Measurements from ENCODE around the gene LUC7L2. TPM values are rescaled to one million over a fixed set of nuclear protein-coding genes. Genes with fewer than 3 reads are reported as not detected.
"Not testable (repeated sequence)": the region's sequence is repeated elsewhere in the genome, so short reads cannot be mapped to it uniquely, and the experiment has no call there.

The LUC7L2 gene
- total RNA-seq, 1 donor, result 105 TPM

DNA sequence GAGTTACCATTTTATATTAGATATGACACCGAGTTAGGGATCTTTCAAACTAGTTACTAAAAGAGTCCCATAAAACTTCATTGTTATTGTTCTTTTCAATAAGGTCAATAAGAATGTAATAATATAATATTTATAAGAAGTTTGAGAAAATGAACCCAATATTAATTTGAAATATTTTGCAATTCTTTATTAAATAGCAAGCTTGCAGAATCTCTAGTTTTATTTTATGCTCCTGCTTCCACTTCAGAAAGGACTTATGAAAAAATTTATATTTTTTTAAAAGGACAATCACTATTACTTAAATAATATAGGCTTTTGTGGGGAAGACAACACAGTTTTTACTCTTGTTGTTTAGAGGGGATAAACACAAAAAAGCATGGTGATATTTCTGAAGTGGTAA, 47.9 kb downstream of the LUC7L2 start:
- no peaks in the 10 kb centered on the region for H3K4me1 ChIP-seq (ENCODE audit: insufficient read depth, low read length)
- H3K9me3 ChIP-seq (ENCODE audit: low read depth, low read length), result no peaks in the 10 kb centered on the region
- H3K4me3 ChIP-seq (ENCODE audit: low read length), result no peak overlapping the region
- no peaks in the 10 kb centered on the region for H3K27me3 ChIP-seq (ENCODE audit: insufficient read depth, low read length)

DNA sequence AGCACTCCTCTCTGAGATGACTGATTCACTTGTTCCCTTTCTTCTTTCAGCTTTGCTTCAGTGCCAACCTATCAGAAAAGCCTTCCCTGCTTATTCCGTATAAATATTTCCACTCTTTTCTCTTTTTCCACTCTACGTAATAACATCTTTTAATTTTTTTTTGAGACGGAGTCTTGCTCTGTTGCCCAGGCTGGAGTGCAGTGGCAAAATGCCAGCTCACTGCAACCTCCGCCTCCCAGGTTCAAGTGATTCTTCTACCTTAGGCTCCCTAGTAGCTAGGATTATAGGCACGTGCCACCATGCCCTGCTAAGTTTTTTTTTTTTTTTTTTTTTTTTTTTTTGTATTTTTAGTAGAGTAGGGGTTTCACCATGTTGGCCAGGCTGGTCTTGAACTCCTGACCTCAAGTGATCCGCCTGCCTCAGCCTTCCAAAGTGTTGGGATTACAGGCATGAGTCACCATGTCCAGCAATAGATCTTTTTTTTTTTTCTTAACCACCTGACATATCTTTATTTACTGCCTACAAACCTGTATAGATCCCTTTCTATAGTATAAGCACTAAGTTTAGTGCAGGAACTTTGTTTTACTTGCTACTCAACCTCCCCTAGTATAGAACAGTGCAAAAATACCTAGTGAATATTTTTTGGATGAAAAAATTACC, 55.2 kb downstream of the LUC7L2 start:
- H3K4me1 ChIP-seq (ENCODE audit: insufficient read depth, low read length); H3K4me3 ChIP-seq (ENCODE audit: low read length); H3K27me3 ChIP-seq (ENCODE audit: insufficient read depth, low read length); H3K9me3 ChIP-seq (ENCODE audit: low read depth, low read length): not testable (repeated sequence)

DNA sequence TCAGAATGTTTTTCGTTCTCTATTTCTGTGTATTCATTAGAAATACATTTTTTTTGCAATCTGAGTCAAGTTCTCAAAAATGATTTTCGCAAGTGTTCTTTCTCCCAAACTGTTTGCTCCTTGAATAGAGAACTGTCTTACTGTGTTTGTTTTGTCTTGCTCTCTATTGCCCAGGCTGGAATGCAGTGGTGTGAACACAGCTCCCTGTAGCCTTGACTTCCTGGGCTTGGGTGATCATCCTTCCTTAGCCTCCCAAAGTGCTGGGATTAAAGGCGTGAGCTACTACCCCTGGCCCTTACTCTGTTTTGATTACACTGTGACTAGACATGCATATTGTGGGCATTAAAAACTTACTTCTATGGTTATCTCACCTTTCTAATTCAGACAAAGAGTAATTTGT, 56.7 kb downstream of the LUC7L2 start:
- Histone ChIP-seq H3K4me1 (ENCODE audit: insufficient read depth, low read length) (no peaks in the 10 kb centered on the region), H3K27me3 (ENCODE audit: insufficient read depth, low read length) (no peaks in the 10 kb centered on the region), H3K9me3 (ENCODE audit: low read depth, low read length) (no peaks in the 10 kb centered on the region), H3K4me3 (ENCODE audit: low read length) (no peak overlapping the region)

DNA sequence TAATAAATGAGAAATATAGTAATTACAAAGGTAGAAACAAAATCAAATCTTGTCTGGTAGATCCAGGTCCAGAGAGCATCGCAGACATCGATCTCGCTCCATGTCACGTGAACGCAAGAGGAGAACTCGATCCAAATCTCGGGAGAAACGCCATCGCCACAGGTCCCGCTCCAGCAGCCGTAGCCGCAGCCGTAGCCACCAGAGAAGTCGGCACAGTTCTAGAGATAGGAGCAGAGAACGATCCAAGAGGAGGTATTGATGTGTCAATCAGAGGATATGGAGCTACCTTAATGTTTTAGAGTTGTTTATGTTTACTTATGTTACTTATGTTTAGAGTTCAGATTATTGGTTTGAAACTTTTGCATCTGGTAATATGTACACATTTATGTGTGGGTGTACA, 57.8 kb downstream of the LUC7L2 start:
- H3K4me1 ChIP-seq (ENCODE audit: insufficient read depth, low read length), result no peaks in the 10 kb centered on the region
- no peaks in the 10 kb centered on the region for H3K27me3 ChIP-seq (ENCODE audit: insufficient read depth, low read length)
- H3K9me3 ChIP-seq (ENCODE audit: low read depth, low read length), result no peaks in the 10 kb centered on the region
- no peak overlapping the region for H3K4me3 ChIP-seq (ENCODE audit: low read length)

DNA sequence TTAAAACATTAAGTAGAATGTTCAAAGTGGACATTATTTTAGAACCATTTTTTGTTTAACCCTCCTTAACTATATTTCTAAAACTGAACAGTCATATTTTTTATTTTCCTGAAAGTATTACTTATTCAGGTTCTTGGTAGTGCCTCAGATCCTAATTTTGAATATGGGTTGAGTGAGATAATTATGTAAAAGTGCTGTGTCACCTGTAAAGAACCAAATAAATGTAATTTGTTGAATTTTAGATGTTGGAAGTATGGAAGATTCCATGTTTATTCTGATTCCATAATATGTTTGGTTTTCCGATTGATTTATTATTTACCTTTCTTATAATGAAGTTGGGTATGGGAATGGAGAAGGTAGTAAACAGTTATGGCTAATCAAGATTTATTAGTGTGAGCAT, 61.4 kb downstream of the LUC7L2 start:
- no peaks in the 10 kb centered on the region for H3K4me1 ChIP-seq (ENCODE audit: insufficient read depth, low read length)
- no peaks in the 10 kb centered on the region for H3K9me3 ChIP-seq (ENCODE audit: low read depth, low read length)
- H3K4me3 ChIP-seq (ENCODE audit: low read length), result no peak overlapping the region
- no peaks in the 10 kb centered on the region for H3K27me3 ChIP-seq (ENCODE audit: insufficient read depth, low read length)

DNA sequence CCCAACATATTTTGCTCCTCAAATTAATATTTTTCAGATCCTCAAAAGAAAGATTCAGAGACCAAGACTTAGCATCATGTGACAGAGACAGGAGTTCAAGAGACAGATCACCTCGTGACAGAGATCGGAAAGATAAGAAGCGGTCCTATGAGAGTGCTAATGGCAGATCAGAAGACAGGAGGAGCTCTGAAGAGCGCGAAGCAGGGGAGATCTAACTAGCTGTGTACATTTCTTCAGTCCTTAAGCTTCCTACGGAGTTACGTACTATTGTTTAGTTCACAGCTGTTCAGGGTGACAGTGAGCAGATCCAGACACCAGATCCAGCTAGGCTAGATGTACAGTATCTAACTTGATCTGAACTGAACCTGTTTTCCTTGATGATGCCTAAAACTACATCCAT, 62.4 kb downstream of the LUC7L2 start:
- H3K4me1 ChIP-seq (ENCODE audit: insufficient read depth, low read length), result no peaks in the 10 kb centered on the region
- H3K27me3 ChIP-seq (ENCODE audit: insufficient read depth, low read length), result no peaks in the 10 kb centered on the region
- no peaks in the 10 kb centered on the region for H3K9me3 ChIP-seq (ENCODE audit: low read depth, low read length)
- H3K4me3 ChIP-seq (ENCODE audit: low read length), result no peak overlapping the region

DNA sequence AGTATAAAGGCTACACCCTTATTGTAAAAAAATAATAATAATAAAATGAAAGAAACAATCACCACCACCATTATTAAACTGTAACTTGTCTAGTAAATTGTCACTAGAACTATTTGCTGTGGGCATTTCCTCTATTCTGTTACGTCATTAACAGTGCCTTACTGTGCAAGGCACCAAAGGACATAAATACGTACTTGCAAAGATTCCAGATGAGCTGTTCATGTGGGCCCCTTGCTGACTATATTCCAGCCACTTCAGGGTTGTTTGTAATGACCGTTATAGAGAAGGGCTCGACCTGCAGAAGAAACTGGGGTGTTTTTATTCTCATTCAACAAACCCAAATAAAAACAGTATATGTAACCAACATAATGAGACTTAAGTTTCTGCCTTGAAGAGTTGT, 63.4 kb downstream of the LUC7L2 start:
- Histone ChIP-seq H3K4me3 (ENCODE audit: low read length) (no peak overlapping the region), H3K9me3 (ENCODE audit: low read depth, low read length) (no peaks in the 10 kb centered on the region), H3K4me1 (ENCODE audit: insufficient read depth, low read length) (no peaks in the 10 kb centered on the region), H3K27me3 (ENCODE audit: insufficient read depth, low read length) (no peaks in the 10 kb centered on the region)

DNA sequence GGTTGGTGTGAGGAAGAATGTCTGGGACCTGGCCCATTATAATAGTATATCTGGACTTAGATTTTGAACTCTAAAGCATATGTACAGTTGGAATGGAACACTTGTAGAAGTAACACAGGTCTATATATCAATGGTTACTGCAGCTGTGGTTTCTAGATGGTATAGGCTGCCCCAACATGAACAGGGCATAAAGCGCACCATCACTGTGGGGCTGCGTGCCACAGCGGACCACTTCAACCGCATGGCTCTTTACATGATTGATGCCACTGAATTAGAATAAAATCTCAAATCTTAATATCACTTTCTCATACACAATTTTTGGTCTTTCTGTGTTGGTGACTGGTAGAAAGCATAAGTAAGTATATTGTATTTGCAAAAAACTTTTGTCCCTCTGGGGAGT, 64.3 kb downstream of the LUC7L2 start:
- H3K27me3 ChIP-seq (ENCODE audit: insufficient read depth, low read length), result no peaks in the 10 kb centered on the region
- no peak overlapping the region for H3K4me3 ChIP-seq (ENCODE audit: low read length)
- no peaks in the 10 kb centered on the region for H3K4me1 ChIP-seq (ENCODE audit: insufficient read depth, low read length)
- no peaks in the 10 kb centered on the region for H3K9me3 ChIP-seq (ENCODE audit: low read depth, low read length)

DNA sequence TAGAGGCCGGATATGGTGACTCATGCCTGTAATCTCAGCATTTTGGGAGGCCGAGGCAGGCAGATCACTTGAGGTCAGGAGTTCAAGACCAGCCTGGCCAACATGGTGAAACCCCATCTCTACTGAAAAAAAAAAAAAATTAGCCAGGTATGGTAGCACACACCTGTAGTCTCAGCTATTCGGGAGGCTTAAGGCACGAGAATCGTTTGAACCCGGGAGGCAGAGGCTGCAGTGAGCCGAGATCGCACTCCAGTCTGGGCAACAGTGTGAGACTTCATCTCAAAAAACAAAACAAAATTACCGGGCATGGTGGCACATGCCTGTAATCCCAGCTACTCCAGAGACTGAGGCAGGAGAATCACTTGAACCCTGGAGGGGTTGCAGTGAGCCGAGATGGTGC, 66.0 kb downstream of the LUC7L2 start:
- not testable (repeated sequence) for H3K9me3 ChIP-seq (ENCODE audit: low read depth, low read length); H3K4me1 ChIP-seq (ENCODE audit: insufficient read depth, low read length); H3K4me3 ChIP-seq (ENCODE audit: low read length); H3K27me3 ChIP-seq (ENCODE audit: insufficient read depth, low read length)

DNA sequence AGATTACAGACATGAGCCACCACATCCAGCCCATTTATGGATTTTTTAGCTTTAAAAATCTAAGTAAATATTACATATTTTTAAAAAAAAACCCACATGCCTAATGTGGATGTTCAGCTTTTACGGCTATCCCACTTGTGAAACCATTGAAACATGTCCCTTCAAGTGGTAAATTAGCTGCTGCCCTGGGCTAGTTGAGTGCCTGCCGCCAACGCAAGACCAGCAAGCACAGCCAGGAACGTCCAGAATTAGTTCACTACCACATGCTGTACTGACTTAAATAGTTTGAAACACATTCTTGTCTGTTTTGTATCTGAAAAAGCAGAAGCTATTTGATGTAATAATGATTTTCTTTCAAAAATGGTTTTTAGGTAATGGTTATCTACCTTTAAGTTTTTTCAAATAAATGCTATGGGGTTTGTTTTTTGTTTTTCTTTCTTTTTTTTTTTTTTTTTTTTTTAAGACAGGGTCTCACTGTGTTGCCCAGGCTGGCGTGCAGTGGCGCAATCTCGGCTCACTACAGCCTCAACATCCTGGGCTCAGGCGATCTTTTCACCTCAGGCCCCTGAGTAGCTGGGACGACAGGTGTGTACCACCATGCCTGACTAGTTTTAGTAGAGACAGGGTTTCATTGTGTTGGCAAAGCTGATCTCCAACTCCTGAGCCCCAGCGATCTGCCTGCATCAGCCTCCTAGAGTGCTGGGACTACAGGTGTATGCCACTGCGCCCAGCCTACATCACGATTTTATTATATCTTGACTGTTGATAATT, 66.7 kb downstream of the LUC7L2 start:
- H3K4me3 ChIP-seq (ENCODE audit: low read length), result no peak overlapping the region
- H3K4me1 ChIP-seq (ENCODE audit: insufficient read depth, low read length), result no peaks in the 10 kb centered on the region
- no peaks in the 10 kb centered on the region for H3K27me3 ChIP-seq (ENCODE audit: insufficient read depth, low read length)
- no peaks in the 10 kb centered on the region for H3K9me3 ChIP-seq (ENCODE audit: low read depth, low read length)

DNA sequence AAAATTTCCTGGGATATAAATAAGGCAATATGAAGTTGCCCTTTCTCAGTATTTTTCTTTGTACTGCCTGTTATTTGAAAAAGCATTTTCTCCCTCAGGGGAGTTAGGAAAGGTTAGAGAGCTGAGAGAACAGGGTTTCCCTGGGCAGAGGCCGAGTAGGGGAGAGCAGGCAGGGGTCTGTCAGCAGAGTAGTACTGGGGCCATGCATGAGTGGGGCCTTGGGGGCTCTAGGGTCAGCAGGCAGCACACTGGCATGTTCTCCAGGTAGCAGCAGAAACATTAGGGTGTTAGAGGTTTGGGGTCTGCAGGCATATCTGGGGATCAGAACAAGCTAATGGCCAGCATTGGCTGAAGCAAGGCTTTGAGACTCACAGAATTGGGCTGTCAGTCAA, 67.3 kb downstream of the LUC7L2 start:
- Histone ChIP-seq H3K27me3 (ENCODE audit: insufficient read depth, low read length) (no peaks in the 10 kb centered on the region), H3K4me3 (ENCODE audit: low read length) (no peak overlapping the region), H3K9me3 (ENCODE audit: low read depth, low read length) (no peaks in the 10 kb centered on the region), H3K4me1 (ENCODE audit: insufficient read depth, low read length) (no peaks in the 10 kb centered on the region)

DNA sequence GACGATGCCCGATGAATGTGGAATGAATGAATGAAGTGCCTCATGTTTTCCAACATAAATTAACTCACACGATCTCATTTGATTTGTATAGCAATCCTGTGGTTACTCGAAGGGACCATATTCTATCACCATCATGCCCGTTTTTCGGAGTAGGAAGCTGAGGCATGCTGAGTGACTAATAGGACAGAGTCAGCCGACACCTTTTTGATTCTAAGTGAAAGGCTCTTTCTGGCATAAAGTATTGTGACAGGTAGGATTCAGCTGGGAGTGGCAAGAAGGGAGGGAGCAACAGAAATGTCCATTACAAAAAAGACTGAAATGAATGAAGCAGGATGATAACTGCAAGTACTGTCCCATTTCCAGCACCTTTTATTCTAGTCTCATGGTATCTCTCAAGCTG, 68.1 kb downstream of the LUC7L2 start:
- Histone ChIP-seq H3K9me3 (ENCODE audit: low read depth, low read length) (no peaks in the 10 kb centered on the region), H3K4me1 (ENCODE audit: insufficient read depth, low read length) (no peaks in the 10 kb centered on the region), H3K4me3 (ENCODE audit: low read length) (no peak overlapping the region), H3K27me3 (ENCODE audit: insufficient read depth, low read length) (no peaks in the 10 kb centered on the region)

DNA sequence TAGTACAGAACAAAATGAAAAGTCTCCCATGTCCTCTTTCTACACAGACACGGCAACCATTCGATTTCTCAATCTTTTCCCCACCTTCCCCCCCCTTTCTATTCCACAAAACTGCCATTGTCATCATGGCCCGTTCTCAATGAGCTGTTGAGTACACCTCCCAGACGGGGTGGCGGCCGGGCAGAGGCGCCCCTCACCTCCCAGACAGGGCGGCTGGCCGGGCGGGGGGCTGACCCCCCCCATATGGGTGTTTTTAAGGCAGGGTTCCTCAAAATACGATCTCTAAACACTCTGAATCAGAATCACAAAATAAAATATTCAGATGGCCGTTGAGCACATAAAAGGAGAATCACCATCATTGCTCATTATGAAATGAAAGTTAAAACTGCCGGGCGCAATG, 70.0 kb downstream of the LUC7L2 start:
- H3K27me3 ChIP-seq (ENCODE audit: insufficient read depth, low read length), result not testable (repeated sequence)

DNA sequence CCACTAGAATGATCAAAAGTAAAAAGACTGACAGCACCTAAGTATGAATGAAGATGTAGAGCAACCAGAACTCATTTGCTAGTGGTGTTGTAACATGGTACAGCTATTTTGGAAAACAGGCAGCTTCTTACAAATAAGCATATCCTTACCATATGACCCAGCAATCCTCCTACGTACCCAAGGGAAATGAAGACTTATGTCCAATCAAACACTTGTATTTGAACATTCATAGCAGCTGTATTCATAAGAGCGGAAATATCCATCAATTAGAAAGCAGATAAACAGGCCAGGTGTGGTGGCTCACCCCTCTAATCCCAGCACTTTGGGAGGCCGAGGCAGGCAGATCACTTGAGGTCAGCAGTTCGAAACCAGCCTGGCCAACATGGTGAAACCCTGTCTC, 70.7 kb downstream of the LUC7L2 start:
- Histone ChIP-seq H3K4me3 (ENCODE audit: low read length) (no peak overlapping the region), H3K4me1 (ENCODE audit: insufficient read depth, low read length) (peaks cover 4% of the 10 kb centered on the region), H3K27me3 (ENCODE audit: insufficient read depth, low read length) (no peaks in the 10 kb centered on the region), H3K9me3 (ENCODE audit: low read depth, low read length) (no peaks in the 10 kb centered on the region)

More for the DNA sequence above, 70.0 kb downstream of the LUC7L2 start:
- not testable (repeated sequence) for H3K4me1 ChIP-seq (ENCODE audit: insufficient read depth, low read length); H3K4me3 ChIP-seq (ENCODE audit: low read length); H3K9me3 ChIP-seq (ENCODE audit: low read depth, low read length)

DNA sequence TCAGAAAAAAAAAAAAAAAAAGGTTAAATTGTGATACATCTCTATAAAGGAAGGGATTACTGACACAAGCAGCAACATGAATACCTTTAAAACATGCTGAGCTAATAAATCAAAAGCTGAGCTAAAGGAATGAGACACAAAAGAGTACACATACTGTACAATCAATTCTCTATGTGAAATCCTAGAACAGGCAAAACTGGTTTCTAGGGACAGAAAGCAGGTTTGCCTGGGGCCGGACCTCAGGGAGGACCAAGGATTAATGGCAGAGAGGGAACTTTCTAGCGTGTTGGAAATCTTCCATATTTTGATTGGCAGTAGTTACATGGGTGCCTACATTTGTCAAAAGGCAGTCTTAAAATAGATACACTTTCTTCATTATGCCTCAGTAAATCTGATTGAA, 71.3 kb downstream of the LUC7L2 start:
- H3K9me3 ChIP-seq (ENCODE audit: low read depth, low read length), result no peaks in the 10 kb centered on the region
- H3K27me3 ChIP-seq (ENCODE audit: insufficient read depth, low read length), result no peaks in the 10 kb centered on the region
- H3K4me1 ChIP-seq (ENCODE audit: insufficient read depth, low read length), result peaks cover 4% of the 10 kb centered on the region
- H3K4me3 ChIP-seq (ENCODE audit: low read length), result no peak overlapping the region

DNA sequence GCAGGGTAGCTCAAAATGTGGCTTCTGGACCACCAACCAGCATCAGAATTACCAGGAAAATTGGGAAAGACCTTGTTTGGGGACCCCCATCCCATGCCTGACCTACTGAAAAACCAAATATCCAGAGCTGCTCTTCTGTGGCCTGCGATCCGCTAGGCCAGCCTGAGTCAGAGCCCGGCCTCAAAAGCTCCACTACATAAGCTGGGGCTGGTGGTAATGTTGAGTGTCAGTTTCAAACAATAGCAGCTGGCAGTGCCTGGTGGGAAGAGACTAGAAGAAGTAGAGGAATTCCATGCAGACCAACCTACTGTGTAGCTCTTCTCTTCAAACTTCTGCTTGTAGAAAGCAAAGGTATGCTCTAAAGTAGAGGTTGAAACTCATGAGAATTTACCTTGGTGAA, 71.8 kb downstream of the LUC7L2 start:
- Histone ChIP-seq H3K4me1 (ENCODE audit: insufficient read depth, low read length) (peaks cover 4% of the 10 kb centered on the region), H3K4me3 (ENCODE audit: low read length) (no peak overlapping the region), H3K27me3 (ENCODE audit: insufficient read depth, low read length) (no peaks in the 10 kb centered on the region), H3K9me3 (ENCODE audit: low read depth, low read length) (no peaks in the 10 kb centered on the region)
